GM18873 (cell line): ENCODE measurements around the gene FCGBP.
"Not testable (repeated sequence)": the region's sequence is repeated elsewhere in the genome, so short reads cannot be mapped to it uniquely, and the experiment has no call there.

Experiments used
- ATAC-seq: cut with Tn5 transposase; IDR thresholded peaks from one replicate; pipeline ENCODE4 v1.9.1; 2021; ENCODE audit warnings: mild to moderate bottlenecking, moderate library complexity, moderate number of reproducible peaks; ENCODE audit not compliant: unreplicated experiment, low FRiP score

Gene FCGBP

DNA sequence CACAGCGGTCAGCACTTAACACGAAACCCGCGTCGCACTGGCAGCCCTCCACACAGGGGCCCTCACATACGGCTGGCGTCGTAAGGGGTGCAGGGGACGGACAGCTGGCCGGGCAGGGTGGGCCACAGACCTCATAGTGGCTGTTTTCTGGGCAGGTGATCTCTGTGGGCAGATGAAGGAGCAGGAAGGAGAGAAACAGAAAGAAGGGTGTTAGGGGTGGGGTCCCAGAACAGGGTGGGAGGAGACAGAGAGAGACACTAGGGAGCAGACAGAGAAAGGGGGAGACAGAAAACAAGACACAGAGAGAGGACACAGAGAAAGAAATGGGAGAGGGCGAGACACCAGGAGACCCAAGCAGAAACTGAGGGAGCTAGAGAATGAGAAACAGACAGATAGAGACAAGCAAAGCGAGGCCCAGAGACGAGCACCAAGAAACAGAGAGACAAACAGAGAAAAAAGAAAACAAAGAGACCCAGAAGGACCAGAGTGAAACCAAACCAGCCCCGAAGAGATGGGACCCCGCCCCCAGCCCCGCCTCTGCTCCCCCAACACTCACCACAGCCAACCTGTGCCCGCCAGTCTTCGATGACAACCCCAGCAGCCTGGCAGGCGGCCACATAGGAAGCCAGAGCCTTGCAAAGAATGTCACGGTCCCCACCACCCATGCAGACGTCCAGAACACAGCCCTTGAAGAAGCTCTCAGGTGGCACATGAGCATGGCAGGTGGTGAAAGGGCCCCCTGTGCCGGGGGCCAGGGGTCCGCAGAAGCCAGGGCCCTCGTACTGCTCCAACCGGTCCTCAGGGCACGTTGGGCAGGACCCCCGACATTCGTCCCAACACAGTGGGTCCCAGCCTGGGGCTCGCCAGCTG lies 40.8 kb downstream of the FCGBP start:
- not testable (repeated sequence) for ATAC-seq

DNA sequence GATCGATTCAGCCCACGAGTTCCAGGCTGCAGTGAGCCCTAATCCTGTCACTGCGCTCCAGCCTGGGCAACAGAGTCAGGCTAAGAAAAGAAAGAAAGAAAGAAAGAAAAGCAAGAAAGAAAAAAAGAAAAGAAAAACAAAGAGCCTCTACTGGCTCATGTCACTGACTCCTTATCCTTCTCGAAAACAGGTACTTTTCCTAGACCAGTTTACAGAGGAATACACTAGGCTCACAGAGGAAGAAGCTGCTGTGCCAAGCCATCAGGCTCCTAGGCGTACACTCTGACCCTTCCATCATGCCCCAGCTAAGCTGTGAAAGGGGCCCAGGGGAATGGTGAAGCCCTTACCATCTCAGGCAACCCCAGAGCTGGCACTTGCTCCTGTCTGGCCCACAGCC lies 41.9 kb downstream of the FCGBP start:
- ATAC-seq, result not testable (repeated sequence)

DNA sequence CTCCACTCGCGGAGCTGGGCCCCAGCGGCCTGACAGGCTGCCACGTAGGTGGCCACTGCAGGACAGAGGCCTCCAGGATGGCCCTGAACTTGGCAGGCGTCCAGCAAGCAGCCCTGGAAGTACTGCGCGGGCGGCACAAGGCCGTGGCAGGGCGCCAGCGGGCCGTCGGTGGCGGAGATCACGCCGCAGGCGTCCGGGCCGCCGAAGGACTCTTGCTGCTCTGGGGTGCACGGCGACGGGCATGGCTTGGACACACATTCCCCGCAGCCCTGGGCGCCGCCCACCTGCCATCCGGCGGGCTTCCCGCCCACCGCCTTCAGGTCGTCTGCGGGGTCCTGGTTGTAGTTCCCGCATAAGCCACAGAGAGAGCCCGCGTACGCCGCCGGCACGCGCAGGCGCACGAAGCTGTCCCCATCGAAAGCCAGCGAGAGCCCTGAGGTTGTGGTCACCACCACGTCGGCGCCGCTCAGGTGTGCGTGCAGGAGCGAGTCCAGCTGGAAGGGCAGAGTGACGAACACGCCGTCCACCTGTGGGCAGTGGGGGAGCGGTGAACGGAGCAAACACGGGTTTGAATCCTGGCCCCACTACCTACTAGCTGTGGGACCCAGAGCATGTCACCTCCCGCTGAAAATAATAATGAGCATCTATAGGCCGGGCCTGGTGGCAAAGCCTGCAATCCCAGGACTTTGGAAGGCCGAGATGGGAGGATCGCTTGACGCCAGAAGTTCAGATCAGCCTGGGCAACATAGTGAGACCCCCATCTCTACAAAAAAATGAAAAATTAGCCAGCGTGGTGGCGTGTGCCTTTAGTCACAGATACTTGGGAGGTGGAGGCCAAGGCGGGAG lies 42.6 kb downstream of the FCGBP start:
- ATAC-seq, result not testable (repeated sequence)

DNA sequence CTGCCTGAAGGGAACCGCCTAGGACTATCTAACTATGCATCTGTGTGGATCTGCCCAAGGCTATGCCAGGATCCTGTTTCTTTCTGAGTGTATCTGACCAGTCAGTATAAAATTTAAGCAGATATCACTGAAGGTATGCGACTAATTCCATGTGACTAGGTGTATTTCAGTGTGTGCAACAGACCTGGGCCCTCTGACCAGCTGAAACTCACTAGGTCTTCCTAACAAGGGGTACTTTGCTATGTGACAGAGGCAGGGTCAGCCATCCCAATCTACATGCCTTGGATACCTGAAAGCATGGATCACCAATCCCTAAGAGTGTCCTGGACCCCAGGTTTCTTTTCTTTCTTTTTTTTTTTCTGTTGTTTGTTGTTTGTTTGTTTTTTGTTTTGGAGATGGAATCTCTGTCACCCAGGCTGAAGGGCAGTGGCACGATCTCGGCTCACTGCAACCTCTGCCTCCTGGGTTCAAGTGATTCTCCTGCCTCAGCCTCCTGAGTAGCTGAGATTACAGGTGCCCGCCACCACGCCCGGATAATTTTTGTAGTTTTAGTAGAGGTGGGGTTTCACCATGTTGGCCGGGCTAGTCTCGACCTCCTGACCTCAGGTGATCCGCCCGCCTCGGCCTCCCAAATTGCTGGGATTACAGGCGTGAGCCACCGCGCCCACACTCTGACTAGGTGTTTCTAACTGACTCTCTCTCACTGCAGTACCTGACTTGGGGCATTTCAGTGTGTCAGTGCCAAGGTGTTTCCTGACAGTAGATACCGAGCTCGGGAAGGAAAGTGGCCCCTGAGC lies 43.5 kb downstream of the FCGBP start:
- ATAC-seq, result no peak

DNA sequence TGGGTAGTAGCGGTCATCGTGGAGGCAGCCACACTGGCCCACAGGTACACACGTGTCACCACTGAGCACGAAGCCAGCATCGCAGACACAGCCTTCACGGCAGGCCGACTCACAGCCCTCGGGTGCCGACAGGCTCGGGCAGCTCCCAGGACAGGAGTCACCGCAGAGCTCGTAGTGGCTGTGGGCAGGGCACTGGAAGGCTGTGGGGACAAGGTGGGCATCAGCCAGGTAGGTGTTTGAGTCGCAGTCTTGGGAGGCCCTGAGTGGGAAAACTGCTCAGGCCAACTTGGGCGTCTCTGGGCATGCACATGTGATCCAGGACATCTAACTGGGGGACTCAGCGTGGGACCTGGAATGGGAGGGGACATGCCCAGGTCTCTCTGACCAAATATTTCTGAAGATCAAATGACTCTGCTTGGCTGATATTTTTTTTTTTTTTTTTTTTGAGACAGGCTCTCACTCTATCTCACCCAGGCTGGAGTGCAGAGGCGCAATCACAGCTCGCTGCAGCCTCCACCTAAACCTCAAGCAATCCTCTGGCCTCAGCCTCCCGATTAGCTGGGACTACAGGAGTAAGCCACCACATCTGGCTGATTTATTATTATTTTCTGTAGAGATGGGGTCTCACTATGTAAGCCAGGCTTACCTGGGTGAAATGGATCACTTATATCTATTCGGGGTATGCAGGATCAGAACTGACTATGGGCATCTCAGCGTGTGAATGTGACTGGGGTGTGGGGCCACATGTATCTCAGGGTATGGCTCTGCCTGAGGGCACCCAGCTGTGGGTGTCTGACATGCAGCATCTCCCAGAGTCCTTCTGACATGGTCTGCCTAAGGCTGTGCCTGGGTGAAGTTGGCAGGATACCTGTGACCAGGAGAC lies 44.3 kb downstream of the FCGBP start:
- ATAC-seq, result not testable (repeated sequence)

DNA sequence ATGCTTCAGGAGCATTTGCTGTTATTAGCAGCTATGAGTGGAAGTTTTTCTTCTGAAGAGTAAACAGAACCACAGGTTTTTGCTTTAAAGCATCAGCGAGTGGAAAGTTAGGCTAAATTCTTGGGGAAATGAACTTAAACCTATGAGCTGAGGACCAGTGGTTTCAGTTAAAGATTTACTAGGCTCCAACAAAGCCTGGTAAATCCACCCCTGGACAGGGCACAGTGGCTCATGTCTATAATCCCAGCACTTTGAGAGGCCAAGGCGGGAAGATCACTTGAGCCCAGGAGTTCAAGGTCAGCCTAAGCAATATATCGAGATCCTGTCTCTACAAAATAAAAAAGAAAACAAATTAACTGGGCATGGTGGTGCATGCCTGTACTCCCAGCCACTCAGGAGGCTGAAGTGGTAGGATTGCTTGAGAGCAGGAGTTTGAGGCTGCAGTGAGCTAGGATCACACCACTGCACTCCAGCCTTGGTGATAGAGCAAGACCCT lies 46.9 kb downstream of the FCGBP start:
- not testable (repeated sequence) for ATAC-seq

DNA sequence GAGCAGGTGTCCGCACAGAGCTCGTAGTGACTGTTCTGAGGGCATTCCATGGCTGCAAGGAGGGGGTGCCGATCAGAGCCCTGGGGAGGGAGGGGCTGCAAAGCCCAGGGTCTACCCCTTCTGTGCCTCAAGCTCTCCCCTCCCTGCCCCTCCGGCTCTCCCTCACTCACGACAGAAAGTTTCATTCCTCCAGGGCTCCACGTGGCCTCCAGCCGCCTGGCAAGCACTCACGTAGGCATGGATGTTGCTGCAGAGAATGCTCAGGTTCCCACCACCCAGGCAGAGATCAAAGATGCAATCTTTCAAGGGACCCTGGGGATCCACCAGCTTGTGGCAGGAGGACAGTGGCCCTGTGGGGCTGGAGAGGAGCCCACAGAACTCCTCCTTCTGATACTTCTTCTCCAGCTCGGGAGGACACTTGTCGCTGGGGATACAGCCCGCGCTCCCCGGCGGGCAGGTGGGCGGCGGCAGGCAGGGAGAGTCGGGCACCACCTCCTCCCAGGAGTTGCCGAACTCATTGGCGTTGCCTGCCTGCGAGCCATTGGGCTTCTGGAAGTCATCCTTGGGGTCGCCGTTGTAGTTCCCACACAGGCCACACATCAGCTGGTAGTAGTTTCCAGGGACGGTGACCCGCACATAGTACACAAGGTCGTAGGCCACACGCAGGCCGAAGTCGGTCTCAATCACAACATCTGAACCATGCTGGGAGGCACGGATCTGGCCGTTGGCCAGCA lies 48.4 kb downstream of the FCGBP start:
- ATAC-seq, result not testable (repeated sequence)

DNA sequence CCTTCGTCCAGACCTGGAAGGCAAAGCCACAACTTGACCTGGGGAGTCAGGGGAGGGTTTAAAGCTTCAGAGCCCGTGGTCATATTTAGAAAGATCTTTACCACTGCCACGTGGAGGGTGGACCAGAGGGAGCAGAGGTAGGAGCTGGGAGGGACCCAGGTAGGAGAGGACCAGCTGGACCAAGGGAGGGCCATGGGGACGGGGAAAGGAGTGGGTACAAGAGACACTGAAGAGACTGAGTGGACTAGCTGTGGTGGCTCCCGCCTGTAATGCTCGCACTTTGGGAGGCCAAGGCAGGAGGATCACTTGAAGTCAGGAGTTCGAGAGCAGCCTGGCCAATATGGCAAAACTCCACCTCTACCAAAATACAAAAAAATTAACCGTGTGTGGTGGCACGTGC lies 49.7 kb downstream of the FCGBP start:
- ATAC-seq, result not testable (repeated sequence)
